ENCODE results near the gene OR51F2.
"Not testable (repeated sequence)": the region's sequence is repeated elsewhere in the genome, so short reads cannot be mapped to it uniquely, and the experiment has no call there.

The OR51F2 gene

DNA sequence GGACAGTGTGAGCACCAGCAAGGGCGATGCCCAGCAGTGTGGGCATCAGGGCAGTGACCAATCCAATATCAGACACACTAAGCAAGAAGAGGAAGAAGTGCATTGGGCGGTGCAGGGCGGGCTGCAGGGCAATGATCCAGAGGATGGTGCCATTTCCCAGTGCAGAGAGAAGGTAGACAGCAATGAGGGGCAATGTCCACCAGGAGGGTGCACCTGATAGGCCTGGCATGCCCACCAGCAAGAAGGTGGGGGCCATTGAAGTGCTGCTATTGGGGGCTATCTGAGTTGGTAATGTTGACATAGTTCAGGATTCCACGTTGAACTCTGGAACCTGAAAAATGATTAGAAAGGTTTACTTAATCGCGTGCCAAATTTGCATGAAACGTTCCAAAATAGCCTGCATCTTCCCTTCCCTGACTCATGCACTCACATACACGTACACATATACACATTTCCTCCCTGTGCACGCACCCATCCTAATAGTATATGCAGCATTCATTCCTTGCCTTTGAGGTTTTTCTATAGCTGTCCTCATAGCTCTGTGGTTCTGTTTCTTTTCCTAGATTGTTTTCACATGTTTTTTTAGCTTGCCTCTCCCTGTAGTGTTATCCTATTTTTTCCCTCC lies 27.9 kb downstream of the OR51F2 start, which contains the start of gene OR51S1:
Gene OR51S1, minus strand, starts transcription at position 301 of the 625 bp plus-strand sequence. Its CDS starts 0 bp downstream, at position 301.
- H3K4me3 ChIP-seq (replicated peaks; ENCODE audit: low read depth, low read length): no peak within 1 kb of the TSS
- TF ChIP-seq, protein P1, sequence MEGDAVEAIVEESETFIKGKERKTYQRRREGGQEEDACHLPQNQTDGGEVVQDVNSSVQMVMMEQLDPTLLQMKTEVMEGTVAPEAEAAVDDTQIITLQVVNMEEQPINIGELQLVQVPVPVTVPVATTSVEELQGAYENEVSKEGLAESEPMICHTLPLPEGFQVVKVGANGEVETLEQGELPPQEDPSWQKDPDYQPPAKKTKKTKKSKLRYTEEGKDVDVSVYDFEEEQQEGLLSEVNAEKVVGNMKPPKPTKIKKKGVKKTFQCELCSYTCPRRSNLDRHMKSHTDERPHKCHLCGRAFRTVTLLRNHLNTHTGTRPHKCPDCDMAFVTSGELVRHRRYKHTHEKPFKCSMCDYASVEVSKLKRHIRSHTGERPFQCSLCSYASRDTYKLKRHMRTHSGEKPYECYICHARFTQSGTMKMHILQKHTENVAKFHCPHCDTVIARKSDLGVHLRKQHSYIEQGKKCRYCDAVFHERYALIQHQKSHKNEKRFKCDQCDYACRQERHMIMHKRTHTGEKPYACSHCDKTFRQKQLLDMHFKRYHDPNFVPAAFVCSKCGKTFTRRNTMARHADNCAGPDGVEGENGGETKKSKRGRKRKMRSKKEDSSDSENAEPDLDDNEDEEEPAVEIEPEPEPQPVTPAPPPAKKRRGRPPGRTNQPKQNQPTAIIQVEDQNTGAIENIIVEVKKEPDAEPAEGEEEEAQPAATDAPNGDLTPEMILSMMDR (IDR thresholded peaks at IDR 0.05; ENCODE audit: low read length, missing control alignments): no peak

DNA sequence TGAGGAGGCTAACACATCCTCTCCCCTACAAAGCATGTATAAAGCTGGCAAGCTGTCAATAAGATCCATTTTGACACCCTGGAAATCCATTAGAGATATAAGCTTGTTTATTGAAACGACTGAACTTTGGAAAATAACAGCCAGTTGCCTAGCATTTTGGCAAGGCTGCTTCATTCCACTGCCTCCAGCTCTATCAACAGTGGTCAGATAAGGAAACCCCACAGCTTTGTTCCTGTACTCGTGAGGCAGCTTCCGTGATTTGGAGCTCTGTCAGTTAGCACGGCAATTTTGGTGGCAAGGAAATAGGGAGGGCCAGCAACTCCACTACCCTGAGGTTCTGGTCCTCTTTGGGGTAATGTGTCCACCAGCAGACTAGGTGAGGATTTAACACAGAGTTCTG lies 29.9 kb downstream of the OR51F2 start:
- DNase-seq (ENCODE audit: low read depth): peak; percentile 68
- TF ChIP-seq, protein P1 (IDR thresholded peaks at IDR 0.05; ENCODE audit: low read length, missing control alignments): no peak
- H3K4me3 ChIP-seq (replicated peaks; ENCODE audit: low read depth, low read length): no peak overlapping the region

More for the DNA sequence above, 27.9 kb downstream of the OR51F2 start, which contains the start of gene OR51S1:
- no peak for DNase-seq (ENCODE audit: low read depth)

DNA sequence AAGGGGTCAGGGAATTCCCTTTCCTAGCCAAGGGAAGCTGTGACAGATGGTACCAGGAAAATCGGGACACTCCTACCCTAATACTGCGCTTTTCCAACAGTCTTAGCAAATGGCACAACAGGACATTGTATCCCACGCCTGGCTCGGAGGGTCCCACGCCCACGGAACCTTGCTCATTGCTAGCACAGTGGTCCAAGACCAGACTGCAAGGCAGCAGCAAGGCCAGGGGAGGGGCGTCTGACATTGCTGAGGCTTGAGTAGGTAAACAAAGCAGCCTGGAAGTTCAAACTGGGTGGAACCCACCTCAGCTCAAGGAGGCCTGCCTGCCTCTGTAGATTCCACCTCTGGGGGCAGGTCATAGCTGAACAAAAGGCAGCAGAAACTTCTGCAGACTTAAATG lies 33.2 kb downstream of the OR51F2 start:
- DNase-seq (ENCODE audit: low read depth); H3K4me3 ChIP-seq (replicated peaks; ENCODE audit: low read depth, low read length): not testable (repeated sequence)

DNA sequence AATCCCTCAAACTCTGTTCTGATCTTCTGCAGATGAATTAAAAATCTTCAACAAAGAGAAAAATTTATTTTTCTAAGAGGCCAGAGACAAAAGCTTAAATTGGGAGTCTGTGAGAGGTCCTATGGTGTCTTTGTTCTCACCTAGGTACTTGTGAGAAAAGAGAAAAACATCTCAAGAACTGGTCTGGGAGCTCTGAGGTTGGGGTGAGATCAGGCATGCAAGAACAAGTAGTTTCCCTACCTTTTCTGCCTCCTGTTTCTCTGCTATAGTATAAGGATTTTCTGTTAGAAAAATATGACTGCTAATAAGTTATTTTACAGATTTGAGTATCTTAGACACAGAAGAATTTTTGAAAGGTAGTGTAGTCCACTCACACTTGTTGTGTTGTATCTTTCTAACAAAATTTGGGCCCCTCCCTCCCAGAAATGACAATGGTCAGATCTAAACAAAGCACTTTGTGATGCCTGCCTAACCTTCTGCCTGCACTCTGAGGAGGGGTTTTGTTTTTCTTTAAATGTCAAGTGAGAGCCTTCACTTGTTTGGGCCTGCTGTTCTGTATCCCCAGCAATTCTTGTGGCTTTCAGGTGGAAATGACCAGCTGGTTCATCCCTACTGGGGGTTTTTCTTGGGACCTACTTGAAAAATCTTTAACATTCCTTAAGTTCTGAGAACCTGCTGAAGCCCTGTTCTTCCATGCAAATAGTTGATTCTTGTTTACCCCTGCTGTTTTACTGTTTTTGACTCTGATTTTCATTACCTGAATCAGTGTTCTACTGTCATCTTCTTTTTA lies 41.5 kb downstream of the OR51F2 start:
- no peak overlapping the region for H3K4me3 ChIP-seq (replicated peaks; ENCODE audit: low read depth, low read length)
- DNase-seq (ENCODE audit: low read depth): no peak
- TF ChIP-seq, protein P1 (IDR thresholded peaks at IDR 0.05; ENCODE audit: low read length, missing control alignments): no peak

DNA sequence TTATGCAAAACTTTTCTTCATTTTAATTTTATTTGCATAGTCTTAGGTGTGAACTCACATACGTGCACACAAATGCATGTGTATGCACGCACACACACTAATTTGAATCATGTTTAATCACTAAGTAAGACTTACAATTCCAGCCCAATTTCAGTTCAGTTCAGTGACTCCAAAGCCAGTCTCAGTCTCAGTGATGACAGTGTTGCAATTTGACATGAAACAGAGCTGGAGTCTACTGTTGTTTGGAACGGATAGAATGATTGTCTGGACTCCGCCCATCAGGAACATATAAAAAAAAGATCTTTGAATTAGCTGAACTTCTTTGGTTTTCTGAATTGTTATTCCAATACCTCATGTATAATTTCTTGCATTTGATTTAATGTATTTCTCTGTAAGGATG lies 42.8 kb downstream of the OR51F2 start:
- TF ChIP-seq, protein P1 (IDR thresholded peaks at IDR 0.05; ENCODE audit: low read length, missing control alignments): no peak
- peak; percentile 5 for DNase-seq (ENCODE audit: low read depth)
- H3K4me3 ChIP-seq (replicated peaks; ENCODE audit: low read depth, low read length): no peak overlapping the region

DNA sequence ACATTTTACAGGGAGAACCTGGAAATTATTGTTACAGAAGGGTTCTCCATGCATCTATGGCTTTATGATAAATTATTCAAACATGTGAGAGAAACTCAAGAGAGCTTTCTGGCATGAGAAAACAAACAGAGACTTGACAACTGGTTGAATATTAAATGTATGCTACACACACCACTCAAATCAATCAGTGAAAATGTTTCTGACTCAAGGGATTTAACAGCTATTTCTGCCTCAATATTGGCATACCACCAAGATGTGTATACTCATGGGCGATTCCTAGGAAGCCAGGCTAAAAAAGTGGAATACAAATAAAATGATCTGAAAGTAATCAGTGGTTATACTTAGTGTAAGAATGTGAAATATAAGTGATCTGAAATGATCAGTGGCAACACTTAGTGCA lies 44.7 kb downstream of the OR51F2 start:
- TF ChIP-seq, protein P1 (IDR thresholded peaks at IDR 0.05; ENCODE audit: low read length, missing control alignments): no peak
- DNase-seq (ENCODE audit: low read depth): no peak
- H3K4me3 ChIP-seq (replicated peaks; ENCODE audit: low read depth, low read length): no peak overlapping the region

All from fibroblast of pulmonary artery (primary cell).